Thyroid gland (tissue), 4 donors: Measurements from ENCODE around the gene NT5C3B.

Experiments used
- CTCF ChIP-seq, 6 experiments: fragments of 200-600 bp in 3 of 6; fragments of 450-650 bp in 3 of 6; sonication (generic) in 3 of 6; IDR thresholded peaks; one replicate each; pipeline ENCODE4 v1.5.1; 2016 to 2019; ENCODE audit warnings: antibody characterized with exemption in 6 of 6, mild to moderate bottlenecking in 2 of 6, inconsistent platforms in 1 of 6, moderate library complexity in 1 of 6
- POLR2A ChIP-seq, 2 donors: fragments of 450-650 bp; IDR thresholded peaks; one replicate each; pipeline ENCODE4 v1.6.1; 2017; ENCODE audit warnings: antibody characterized with exemption in 2 of 2, mild to moderate bottlenecking in 2 of 2, moderate library complexity in 1 of 2

DNA sequence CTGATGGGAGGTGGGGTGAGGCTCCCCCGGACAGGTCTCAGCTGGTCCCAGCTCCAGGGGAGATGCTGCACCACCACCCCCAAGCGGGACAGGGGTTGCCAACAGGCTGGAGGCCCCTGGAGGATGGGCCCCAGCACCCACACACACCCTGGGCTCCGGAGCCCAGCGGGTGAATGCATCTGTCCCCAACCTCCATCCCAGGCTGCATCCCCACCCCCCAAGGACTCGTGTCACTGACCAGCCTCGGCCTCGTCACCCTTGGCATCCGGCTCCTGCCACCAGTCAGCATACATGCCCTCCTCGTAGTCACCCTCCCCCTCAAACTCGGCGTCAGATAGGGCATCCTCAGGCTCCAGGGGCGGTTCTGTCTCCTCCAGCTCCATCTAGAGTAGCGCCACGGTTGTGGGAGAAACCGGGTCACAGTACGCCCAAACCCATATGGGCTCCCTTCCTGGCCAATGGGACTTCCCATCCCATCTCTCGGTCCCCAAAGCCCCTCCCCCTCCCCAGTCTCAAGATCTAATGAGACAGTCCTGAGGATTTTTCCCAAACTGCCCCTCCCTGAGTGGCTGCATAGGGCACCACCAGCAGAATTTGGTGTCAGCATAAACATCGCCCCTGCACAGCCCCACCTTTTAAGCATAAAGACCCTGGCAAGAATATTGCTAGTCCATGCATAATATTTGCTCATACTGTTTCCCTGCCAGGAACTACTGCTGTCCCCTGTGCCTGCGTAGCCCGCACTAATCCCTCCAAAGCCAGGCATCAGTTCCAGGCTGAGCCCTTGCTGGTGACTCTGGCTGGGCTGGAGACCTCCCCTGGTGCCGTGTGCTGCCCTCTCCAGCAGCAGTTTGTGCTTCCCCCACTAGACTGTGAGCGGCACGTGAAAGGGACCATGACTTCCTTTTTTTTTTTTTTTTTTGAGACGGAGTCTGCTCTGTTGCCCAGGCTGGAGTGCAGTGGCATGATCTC lies 32.7 kb downstream of the NT5C3B start:
- TF ChIP-seq POLR2A (IDR thresholded peaks at IDR 0.05) (no peak), CTCF (IDR thresholded peaks at IDR 0.05) (no peak)
